Osteoblast (primary cell): ENCODE data around the gene KRTAP5-5. TPM values are rescaled to one million over a fixed set of nuclear protein-coding genes. Genes with fewer than 3 reads are reported as not detected.
A peak's percentile ranks its signal among the peaks of the same experiment; 100 is the strongest.

ENCODE experiments used
- DNase-seq: peaks from one replicate; pipeline ENCODE4 v3.0.0; 2011; ENCODE audit warnings: low spot score, mixed read lengths; ENCODE audit not compliant: insufficient read length; ENCODE audit errors: missing footprints
- H2AFZ ChIP-seq: 2 replicates; pipeline ENCODE4 v1.6.0; 2011; ENCODE audit warnings: mild to moderate bottlenecking, low read length
- H3K27ac ChIP-seq: 2 replicates; pipeline ENCODE4 v1.5.1; 2011; ENCODE audit warnings: mild to moderate bottlenecking, low read depth, low read length, moderate library complexity
- H3K27me3 ChIP-seq: 2 replicates; pipeline ENCODE4 v1.6.0; 2012; ENCODE audit warnings: mild to moderate bottlenecking, control low read depth, inconsistent platforms, low read length, moderate library complexity; ENCODE audit not compliant: insufficient read depth
- H3K36me3 ChIP-seq: 2 replicates; pipeline ENCODE4 v1.5.1; 2011; ENCODE audit warnings: mild to moderate bottlenecking, low read length, control low read depth, moderate library complexity; ENCODE audit not compliant: insufficient read depth
- H3K4me1 ChIP-seq: 2 replicates; pipeline ENCODE4 v1.5.1; 2011; ENCODE audit warnings: mild to moderate bottlenecking, low read length, control low read depth, moderate library complexity; ENCODE audit not compliant: insufficient read depth
- H3K4me2 ChIP-seq: 2 replicates; pipeline ENCODE4 v1.6.0; 2011; ENCODE audit warnings: mild to moderate bottlenecking, low read length; ENCODE audit not compliant: insufficient read depth
- H3K4me3 ChIP-seq: fragments of 200-600 bp; sonication (generic); 3 replicates; pipeline ENCODE4 v1.5.1; 2012; ENCODE audit warnings: mild to moderate bottlenecking, low read length, inconsistent platforms; ENCODE audit not compliant: insufficient read depth
- H3K79me2 ChIP-seq: 2 replicates; pipeline ENCODE4 v1.6.0; 2012; ENCODE audit warnings: mild to moderate bottlenecking, low read length, control low read depth, inconsistent platforms; ENCODE audit not compliant: insufficient read depth
- H3K9me3 ChIP-seq: 2 replicates; pipeline ENCODE4 v1.5.1; 2011; ENCODE audit warnings: low read depth, low read length, control low read depth
- H4K20me1 ChIP-seq: 2 replicates; pipeline ENCODE4 v1.6.0; 2012; ENCODE audit warnings: mild to moderate bottlenecking, low read length, control low read depth; ENCODE audit not compliant: insufficient read depth
- total RNA-seq: library from RNA; depleted of rRNA; stranded (reverse); fragments of >200 nt; gene quantifications from 2 replicates; pipeline ENCODE4 v1.2.3, GENCODE V29; 2012
- TF ChIP-seq, protein P1 (sequence below): IDR thresholded peaks from 2 replicates; pipeline ENCODE4 v1.5.1; 2011; ENCODE audit warnings: mild to moderate bottlenecking, low read depth, low read length, moderate library complexity; ENCODE audit errors: extremely low read depth

KRTAP5-5 gene
- total RNA-seq, 1 donor = not detected

DNA sequence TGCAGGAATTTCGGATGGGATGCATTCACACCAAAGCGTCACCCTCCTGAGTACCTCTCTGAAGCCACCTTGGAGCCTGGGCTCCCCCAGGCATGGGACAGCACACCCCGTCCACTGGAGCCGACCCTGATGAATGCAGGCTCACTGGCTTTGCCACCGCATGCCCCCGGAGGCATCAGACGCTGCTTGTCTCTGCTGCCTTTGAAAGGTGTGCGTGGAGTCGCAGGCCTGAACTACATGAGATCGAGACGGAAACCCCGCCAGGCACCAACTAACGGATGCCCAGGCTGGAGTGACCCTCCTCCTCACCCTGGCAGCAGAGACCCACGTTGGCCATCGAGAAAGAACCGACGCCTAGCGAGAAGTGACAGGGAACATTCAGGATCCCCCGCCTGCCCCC lies 22.5 kb downstream of the KRTAP5-5 start:
- Histone ChIP-seq H3K4me1 (no peaks in the 10 kb centered on the region), H3K27ac (no peak overlapping the region), H3K9me3 (no peaks in the 10 kb centered on the region), H3K36me3 (no peaks in the 10 kb centered on the region), H3K4me2 (no peak overlapping the region), H4K20me1 (no peaks in the 10 kb centered on the region), H3K4me3 (no peak overlapping the region), H3K79me2 (no peaks in the 10 kb centered on the region), H2AFZ (no peak overlapping the region), H3K27me3 (peaks cover 29% of the 10 kb centered on the region)
- TF ChIP-seq, protein P1, sequence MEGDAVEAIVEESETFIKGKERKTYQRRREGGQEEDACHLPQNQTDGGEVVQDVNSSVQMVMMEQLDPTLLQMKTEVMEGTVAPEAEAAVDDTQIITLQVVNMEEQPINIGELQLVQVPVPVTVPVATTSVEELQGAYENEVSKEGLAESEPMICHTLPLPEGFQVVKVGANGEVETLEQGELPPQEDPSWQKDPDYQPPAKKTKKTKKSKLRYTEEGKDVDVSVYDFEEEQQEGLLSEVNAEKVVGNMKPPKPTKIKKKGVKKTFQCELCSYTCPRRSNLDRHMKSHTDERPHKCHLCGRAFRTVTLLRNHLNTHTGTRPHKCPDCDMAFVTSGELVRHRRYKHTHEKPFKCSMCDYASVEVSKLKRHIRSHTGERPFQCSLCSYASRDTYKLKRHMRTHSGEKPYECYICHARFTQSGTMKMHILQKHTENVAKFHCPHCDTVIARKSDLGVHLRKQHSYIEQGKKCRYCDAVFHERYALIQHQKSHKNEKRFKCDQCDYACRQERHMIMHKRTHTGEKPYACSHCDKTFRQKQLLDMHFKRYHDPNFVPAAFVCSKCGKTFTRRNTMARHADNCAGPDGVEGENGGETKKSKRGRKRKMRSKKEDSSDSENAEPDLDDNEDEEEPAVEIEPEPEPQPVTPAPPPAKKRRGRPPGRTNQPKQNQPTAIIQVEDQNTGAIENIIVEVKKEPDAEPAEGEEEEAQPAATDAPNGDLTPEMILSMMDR = no peak
- peak; percentile 58 for DNase-seq

DNA sequence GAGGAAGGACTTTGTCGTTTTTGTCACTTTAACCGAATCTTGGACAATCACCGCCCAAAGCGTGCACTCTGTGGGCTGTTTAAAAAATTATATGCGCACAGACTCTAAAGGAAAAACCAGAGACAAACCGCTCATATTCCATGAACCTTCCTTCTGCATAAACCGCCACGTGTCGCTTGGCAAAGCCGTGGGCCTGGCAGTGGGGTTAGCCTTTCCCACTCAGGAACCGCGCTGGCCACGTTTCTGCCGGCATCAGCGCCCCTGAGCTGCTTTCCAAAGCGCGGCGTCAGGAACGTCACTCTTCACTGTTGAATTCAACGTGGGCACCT lies 22.8 kb downstream of the KRTAP5-5 start:
- H3K4me3 ChIP-seq = no peak overlapping the region
- H4K20me1 ChIP-seq = no peaks in the 10 kb centered on the region
- H2AFZ ChIP-seq = no peak overlapping the region
- no peaks in the 10 kb centered on the region for H3K36me3 ChIP-seq
- H3K4me1 ChIP-seq = no peaks in the 10 kb centered on the region
- H3K4me2 ChIP-seq = no peak overlapping the region
- TF ChIP-seq, protein P1 = no peak
- H3K79me2 ChIP-seq = no peaks in the 10 kb centered on the region
- peaks cover 29% of the 10 kb centered on the region for H3K27me3 ChIP-seq
- peak; percentile 47 for DNase-seq
- no peaks in the 10 kb centered on the region for H3K9me3 ChIP-seq
- no peak overlapping the region for H3K27ac ChIP-seq

DNA sequence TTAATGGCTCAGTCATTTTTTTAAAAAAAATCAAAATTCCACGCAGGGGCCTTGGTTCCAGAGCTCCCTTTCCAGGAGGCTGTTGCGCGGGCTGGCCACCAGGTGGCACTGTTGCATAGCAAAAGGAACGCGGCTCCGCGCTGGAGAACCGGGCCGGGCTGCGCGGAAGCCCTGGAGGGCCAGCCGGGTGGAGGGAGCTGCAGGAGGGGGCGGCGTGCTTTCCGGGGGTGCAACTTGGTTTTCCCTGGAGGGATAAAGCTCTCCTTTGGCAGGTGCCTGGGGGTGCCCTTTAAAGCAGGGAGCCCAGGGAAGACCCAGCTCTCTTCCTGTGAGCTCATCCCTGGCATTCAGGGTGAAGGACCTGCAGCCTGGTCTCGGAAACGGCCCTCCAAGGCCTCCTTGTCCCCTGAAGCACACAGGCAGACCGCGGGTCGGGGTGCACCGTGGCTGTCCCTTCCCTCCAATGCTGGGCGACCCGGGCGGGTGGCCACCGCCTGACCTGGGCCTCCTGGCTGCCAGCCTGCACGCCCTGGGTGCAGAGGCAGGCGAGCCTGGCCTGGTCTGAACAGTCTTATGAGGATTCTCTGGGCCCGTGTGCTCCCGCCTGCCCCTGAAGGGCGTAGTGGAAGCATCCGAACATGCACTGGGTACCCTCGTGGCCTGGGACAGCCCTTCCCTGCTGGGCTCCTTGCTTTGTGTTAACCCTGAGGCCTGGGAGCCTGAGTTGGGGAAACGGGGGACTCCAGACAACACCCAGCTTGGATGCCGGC lies 23.4 kb downstream of the KRTAP5-5 start:
- no peak overlapping the region for H3K4me3 ChIP-seq
- no peak overlapping the region for H3K4me2 ChIP-seq
- H4K20me1 ChIP-seq = no peaks in the 10 kb centered on the region
- DNase-seq = peak; percentile 99
- no peaks in the 10 kb centered on the region for H3K4me1 ChIP-seq
- no peaks in the 10 kb centered on the region for H3K36me3 ChIP-seq
- no peak overlapping the region for H3K27ac ChIP-seq
- H3K9me3 ChIP-seq = no peaks in the 10 kb centered on the region
- TF ChIP-seq, protein P1 = peak; percentile 86
- H3K27me3 ChIP-seq = peaks cover 29% of the 10 kb centered on the region
- H2AFZ ChIP-seq = no peak overlapping the region
- H3K79me2 ChIP-seq = no peaks in the 10 kb centered on the region

DNA sequence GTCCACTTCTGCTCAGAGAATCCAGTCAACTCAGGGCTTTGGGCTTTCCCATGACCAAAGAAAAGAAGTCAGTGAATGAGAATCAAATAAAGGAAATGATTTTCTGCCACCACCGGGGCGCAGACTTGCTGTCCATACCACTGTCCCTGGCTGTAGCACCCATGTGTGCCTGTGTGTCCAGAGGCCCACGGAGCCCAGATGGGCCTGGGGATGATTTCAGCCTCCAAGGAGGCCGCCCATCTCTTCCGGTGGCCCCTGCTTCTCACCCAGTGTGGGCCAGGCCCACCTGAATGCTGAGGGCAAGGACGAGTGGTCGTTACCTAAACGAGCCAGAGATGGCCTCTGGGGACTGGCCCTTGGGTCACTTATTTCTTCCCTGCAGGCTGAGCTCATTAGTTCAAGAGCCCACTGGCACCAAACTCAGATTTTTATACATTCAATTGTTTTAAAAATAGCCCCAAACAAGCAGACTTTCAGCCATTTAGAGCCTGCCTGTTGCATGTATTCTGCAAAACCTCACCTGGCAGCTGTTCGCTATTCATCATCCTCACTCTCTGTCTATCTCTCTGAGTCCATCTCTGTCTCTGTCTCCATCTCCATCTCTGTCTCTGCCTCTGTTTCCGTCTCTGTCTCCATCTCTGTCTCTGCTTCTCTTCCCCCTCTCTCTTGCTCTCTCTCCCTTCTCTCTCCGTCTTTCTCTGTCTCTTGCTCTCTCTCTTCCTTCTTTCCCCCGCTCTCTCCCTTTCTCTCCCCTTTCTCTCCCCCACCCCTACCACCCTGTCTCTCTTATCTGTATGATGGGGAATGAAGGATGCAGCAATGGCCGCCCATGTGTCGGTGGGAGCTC lies 24.2 kb downstream of the KRTAP5-5 start:
- no peaks in the 10 kb centered on the region for H3K4me1 ChIP-seq
- H3K79me2 ChIP-seq = no peaks in the 10 kb centered on the region
- no peak overlapping the region for H2AFZ ChIP-seq
- TF ChIP-seq, protein P1 = no peak
- DNase-seq = peak; percentile 43
- peaks cover 29% of the 10 kb centered on the region for H3K27me3 ChIP-seq
- H4K20me1 ChIP-seq = no peaks in the 10 kb centered on the region
- H3K36me3 ChIP-seq = no peaks in the 10 kb centered on the region
- H3K9me3 ChIP-seq = no peaks in the 10 kb centered on the region
- no peak overlapping the region for H3K4me3 ChIP-seq
- no peak overlapping the region for H3K27ac ChIP-seq
- no peak overlapping the region for H3K4me2 ChIP-seq
